IMR-90 (cell line): ENCODE results near the gene STAT4.

ENCODE experiments used
- CEBPB ChIP-seq: IDR thresholded peaks from 2 replicates; pipeline ENCODE4 v1.6.1; 2012; ENCODE audit warnings: low read depth, low read length, improper control_type of control experiment
- CTCF ChIP-seq: conservative IDR thresholded peaks from 2 replicates; pipeline ENCODE4 v1.5.1; 2012; ENCODE audit warnings: mild to moderate bottlenecking, low read depth, low read length, improper control_type of control experiment
- ELK1 ChIP-seq: fragments of 150-350 bp; IDR thresholded peaks from 2 replicates; pipeline ENCODE4 v1.6.1; 2016; ENCODE audit warnings: low read depth, mild to moderate bottlenecking, low read length, moderate library complexity, borderline replicate concordance
- FOS ChIP-seq: fragments of 150-350 bp; IDR thresholded peaks from 2 replicates; pipeline ENCODE4 v1.6.1; 2016; ENCODE audit warnings: low read depth, low read length
- MAZ ChIP-seq: IDR thresholded peaks from 2 replicates; pipeline ENCODE4 v1.6.1; 2012; ENCODE audit warnings: low read depth, mild to moderate bottlenecking, low read length, improper control_type of control experiment, moderate library complexity, borderline replicate concordance
- MXI1 ChIP-seq: IDR thresholded peaks from 2 replicates; pipeline ENCODE4 v1.6.1; 2012; ENCODE audit warnings: low read depth, mild to moderate bottlenecking, low read length, moderate library complexity, borderline replicate concordance
- NFE2L2 ChIP-seq: fragments of 150-350 bp; IDR thresholded peaks from 2 replicates; pipeline ENCODE4 v1.6.1; 2016; ENCODE audit warnings: low read depth, mild to moderate bottlenecking, low read length
- POLR2A ChIP-seq: IDR thresholded peaks from 2 replicates; pipeline ENCODE4 v1.6.1; 2012; ENCODE audit warnings: mild to moderate bottlenecking, low read depth, low read length
- RAD21 ChIP-seq: IDR thresholded peaks from 2 replicates; pipeline ENCODE4 v1.6.1; 2012; ENCODE audit warnings: low read length, improper control_type of control experiment
- RFX5 ChIP-seq: IDR thresholded peaks from 2 replicates; pipeline ENCODE4 v1.8.0; 2012; ENCODE audit warnings: low read depth, mild to moderate bottlenecking, low read length, moderate library complexity
- SMC3 ChIP-seq: fragments of 150-350 bp; IDR thresholded peaks from 2 replicates; pipeline ENCODE4 v1.6.1; 2016; ENCODE audit warnings: low read depth, mild to moderate bottlenecking, antibody characterized with exemption, low read length, moderate library complexity
- TF ChIP-seq, protein P1 (sequence below): fragments of 150-350 bp; IDR thresholded peaks from 2 replicates; pipeline ENCODE4 v1.6.1; 2017; ENCODE audit warnings: mild to moderate bottlenecking, antibody characterized with exemption, low read length, low read depth

DNA sequence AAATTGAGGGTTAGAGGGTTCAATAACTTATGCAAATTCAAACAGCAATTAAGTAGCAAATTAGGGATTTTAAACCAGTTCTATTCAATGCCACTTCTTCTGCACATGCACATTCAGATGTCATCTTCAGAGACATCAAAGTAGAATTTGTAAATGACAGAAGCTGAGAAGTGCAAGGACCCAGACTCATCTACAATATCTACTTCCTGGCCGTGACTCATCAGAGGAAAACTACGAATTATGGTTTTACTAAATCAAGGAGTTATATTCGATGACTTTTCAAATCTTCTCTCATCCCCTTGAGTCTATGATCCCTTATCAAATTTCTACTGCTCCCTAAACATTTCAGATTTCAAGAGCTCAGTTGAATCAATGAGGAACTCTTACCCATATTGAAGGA lies 20.0 kb upstream of the STAT4 start:
- TF ChIP-seq CTCF (no peak), FOS (no peak), POLR2A (no peak), CEBPB (no peak), RAD21 (no peak), NFE2L2 (no peak), MXI1 (no peak), ELK1 (no peak), RFX5 (no peak), SMC3 (no peak), MAZ (no peak)
- TF ChIP-seq, protein P1, sequence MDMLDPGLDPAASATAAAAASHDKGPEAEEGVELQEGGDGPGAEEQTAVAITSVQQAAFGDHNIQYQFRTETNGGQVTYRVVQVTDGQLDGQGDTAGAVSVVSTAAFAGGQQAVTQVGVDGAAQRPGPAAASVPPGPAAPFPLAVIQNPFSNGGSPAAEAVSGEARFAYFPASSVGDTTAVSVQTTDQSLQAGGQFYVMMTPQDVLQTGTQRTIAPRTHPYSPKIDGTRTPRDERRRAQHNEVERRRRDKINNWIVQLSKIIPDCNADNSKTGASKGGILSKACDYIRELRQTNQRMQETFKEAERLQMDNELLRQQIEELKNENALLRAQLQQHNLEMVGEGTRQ, result no peak
